Heart left ventricle (tissue), 13 donors: ENCODE measurements around the gene PFKP.

Experiments
- CTCF ChIP-seq, 12 donors: fragments of 200-600 bp; sonication (generic) in 4 of 12; IDR thresholded peaks; one replicate each; pipeline versions ENCODE4 v1.5.0 to v1.8.0; 2018 to 2022; ENCODE audit warnings: antibody characterized with exemption in 12 of 12, mild to moderate bottlenecking in 5 of 12
- POLR2A ChIP-seq, 2 donors: fragments of 450-650 bp; IDR thresholded peaks; one replicate each; pipeline ENCODE4 v1.6.1; 2017; ENCODE audit warnings: antibody characterized with exemption in 2 of 2, mild to moderate bottlenecking in 2 of 2, moderate library complexity in 2 of 2
- donor health status: ischemic (EF 13 %, LVEDD 7.1; RV severe dilation, severe dysfunction).
- donor health status: DM: no; HTN: yes; CAD: no.
- donor health status: DM: no; HTN: no; CAD: no.
- donor health status: ischemic (EF 25% LVEDD 6.9; RV normal size, moderate dysfunction).
- donor health status: ischemic (EF 25% LVEDD 5.7; RV mildly dilated, moderate dysfunction).
- donor health status: ischemic (EF 35%, LVEDD 5.7; RV mildly dilated, moderate dysfunction).
- donor health status: nonischemic (EF 11% LVEDD 7.7; RV severe dilation, severe dysfunction).
- donor health status: DM: yes; HTN: yes; CAD: no.
- donor health status: PGD.
- donor health status: ischemic (EF 29% LVEDD 5.4; RV normal size, mild dysfunction).
- donor health status: nonischemic (EF 23%, LVEDD 6.1; RV moderate dilation, normal function).

- TF ChIP-seq CTCF (IDR thresholded peaks at IDR 0.05) (no peak), POLR2A (IDR thresholded peaks at IDR 0.05) (no peak)
Observed at GRCh38 chr10:3106928-3107425, 39.6 kb downstream of the PFKP start.
